T follicular helper cell (primary cell): ENCODE results near the gene SMCHD1.
"Not testable (repeated sequence)": the region's sequence is repeated elsewhere in the genome, so short reads cannot be mapped to it uniquely, and the experiment has no call there.

ENCODE experiments used
- DNase-seq: peaks from one replicate; pipeline ENCODE4 v3.0.0-alpha.2; 2020; ENCODE audit warnings: low read depth

SMCHD1 gene

DNA sequence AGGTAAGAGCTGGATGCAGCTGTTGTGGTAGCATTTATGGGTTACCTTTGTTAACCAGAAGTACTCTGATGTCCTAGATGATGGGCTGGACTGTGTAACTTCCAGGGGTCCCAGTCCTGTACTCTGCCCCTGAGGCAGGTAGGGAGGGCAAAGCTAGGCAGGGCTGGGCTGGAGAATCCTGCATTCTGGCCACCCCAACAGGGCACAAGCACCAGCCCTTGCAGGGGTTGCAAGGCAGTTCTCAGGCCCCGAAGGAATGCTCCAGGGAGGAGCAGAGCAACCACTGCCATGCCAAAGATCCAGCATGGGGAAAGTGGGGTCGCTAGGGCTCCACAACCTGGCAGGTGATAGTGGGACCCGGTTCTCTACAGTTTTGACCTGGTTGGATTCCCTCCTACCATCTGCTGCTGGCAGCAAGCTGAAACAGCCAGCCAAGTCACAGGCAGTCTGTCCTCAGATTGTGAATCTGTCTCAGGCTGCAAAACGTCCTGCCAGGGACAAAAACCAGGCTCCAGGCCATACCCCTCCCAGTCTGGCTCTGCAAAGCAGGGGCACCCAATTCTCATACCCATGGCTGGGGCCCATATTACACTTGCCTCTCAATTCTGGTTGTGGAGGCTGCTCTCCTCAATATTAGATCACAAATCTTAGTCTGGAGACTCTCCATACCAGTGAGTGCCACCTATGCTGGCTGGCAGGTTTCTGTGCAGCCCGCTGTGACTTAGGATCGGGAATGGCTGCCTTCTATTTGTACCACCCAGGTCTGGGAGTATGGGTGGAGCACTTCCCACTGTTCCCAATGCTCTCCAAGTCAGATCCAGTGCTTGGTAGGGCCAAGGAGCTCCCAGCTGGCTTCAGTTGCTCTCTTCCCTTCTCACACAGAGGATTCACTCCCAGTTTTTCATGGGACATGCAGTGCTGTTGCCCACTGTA is 61.1 kb downstream of the SMCHD1 start:
- no peak for DNase-seq

DNA sequence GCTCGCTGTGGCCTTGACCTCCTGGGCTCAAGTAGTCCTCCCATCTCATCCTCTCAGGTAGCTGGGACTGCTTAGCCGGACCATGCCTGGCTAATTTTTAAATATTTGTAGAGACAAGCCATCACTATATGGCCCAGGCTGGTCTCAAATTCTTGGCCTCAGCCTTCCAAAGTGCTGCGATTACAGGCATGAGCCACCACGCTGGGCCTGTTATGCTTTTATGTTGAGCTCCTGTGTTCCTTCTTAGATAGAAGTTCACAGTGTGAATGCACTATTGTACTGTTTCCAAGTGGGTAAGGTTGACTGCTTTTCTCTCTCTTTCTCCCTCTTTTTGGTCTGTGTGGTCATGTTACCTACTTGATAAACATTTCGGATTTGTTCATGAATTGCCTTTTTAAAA is 61.9 kb downstream of the SMCHD1 start:
- DNase-seq = no peak

DNA sequence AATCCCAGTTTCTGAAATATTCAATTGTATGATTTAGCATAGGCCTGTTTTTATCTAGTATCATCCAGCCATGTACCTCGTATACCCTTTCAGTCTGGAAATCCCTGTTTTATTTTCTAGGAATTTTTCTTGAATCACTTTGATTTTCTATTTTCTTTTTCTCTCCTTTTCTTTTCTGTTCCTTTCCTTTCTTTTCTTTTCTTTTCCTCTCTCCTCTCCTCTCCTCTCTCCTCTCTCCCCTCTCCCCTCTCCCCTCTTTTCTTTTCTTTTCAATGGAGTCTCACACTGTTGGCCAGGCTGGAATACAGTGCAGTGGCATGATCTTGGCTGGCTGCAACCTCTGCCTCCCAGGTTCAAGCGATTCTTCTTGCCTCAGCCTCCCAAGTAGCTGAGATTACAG is 63.5 kb downstream of the SMCHD1 start:
- no peak for DNase-seq

DNA sequence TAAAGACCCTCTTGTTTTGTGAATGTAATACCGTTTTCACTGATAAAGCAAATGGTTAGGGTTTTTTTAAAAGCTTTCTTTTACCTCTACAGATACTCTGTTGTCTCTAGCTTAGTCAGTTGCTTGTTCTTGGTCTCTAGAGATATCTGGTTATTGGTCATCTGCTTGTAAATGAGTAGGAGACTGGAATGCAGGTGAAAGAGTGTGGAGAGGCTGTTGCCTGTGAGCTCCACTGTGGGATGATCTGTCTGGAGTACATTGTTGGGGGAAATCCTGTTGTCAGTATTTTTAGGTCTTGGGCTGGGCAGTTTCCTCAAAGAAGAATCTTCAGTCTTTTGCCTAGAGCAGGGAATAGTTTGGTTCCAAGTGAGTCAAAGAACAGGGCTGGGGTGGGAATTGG is 67.7 kb downstream of the SMCHD1 start:
- no peak for DNase-seq

DNA sequence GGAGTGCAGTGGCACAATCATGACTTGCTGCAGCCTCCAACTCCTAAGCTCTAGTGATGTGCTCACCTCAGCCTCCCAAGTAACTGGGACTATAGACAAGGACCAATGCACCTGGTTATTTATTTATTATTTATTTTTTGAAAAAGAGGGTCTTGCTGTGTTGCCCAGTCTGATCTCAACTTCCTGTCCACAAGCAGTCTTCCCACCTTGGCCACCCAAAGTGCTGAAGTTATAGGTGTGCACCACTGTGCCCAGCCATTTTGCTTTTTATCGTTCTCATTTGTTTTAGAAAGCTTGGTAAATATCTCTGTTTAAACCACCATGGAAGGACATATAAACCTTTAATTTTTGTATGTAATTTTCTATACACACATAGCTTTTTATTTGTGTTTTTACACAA is 74.2 kb downstream of the SMCHD1 start:
- DNase-seq = no peak

DNA sequence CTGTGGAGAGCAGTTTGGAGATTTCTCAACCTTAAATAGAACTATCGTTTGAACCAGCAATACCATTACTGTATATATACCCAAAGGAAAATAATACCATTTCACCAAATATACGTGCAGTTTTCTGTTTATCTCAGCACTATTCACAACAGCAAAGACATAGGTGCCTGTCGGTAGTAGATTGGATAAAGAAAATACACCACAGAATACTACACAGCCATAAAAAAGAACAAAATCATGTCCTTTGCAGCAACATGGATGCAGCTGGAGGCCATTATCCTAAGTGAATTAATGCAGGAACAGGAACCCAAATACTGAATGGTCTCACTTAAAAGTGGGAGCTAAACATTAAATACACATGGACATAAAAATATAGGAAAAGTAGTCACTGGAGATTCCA is 81.3 kb downstream of the SMCHD1 start:
- no peak for DNase-seq

DNA sequence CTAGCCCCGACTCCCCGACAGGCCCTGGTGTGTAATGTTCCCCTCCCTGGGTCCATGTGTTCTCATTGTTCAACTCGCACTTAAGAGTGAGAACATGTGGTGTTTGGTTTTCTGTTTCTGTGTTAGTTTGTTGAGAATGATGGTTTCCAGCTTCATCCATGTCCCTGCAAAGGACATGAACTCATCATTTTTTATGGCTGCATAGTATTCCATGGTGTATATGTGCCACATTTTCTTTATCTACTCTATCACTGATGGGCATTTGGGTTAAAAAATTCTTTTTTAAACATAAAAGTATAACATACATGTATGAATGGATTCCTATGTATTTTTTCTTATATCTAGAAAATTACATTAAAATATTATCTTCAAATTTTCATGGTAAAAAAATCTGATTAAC is 84.6 kb downstream of the SMCHD1 start:
- DNase-seq = not testable (repeated sequence)

DNA sequence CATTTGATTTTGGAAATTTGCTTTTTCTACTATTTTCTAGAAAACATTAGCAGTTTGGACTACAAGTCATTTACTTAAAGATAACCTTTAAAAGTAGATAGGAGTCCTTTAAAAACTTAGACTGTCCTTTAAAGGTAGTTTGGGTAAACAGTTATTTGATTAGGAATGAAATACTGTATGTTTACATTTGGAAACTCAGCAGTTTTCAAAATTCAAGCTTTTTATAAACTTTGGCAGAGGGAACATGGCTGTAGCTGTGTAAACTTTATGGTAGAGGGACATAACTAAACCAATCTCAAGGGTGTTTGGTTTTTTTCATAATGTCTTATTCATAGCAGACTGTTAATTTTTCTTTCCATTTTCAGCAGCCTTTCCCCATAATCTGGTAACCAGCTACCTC is 90.7 kb downstream of the SMCHD1 start:
- DNase-seq = no peak

DNA sequence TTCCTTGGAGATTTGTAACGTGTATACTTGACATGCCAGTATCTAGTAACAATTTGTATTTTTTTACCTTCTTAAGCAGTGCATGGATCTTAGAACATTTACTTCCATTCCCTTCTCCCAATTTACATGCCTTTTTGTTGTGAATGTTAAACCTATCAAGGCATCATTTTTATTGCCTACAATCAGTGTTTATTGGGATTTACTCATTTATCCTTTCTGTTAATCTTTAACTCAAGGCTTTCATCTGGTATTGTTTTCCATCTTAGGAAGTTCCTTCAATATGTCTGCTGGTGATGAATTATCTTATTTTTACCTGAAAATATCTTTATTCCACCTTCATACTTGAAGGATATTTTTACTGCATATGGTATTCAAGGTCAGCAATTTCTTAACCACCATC is 102.8 kb downstream of the SMCHD1 start:
- no peak for DNase-seq

DNA sequence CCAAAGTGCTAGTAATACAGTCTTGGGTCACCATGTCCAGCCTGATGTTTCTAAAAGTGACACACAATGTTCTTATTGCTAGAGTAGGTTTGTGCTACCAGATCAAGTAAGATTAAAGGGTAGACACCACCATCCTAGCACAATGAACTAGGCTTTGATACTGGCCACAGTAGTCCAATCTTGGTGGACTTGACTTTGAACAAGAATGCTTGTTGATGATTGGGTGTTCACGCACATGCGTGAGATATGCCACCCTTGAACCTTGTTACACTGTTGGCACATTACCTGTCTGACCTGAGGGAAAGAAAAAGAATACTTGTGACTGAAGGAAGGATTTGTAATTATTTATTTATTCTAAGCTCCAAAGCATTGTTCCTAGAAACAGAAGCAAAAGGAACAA is 119.1 kb downstream of the SMCHD1 start:
- DNase-seq = no peak

DNA sequence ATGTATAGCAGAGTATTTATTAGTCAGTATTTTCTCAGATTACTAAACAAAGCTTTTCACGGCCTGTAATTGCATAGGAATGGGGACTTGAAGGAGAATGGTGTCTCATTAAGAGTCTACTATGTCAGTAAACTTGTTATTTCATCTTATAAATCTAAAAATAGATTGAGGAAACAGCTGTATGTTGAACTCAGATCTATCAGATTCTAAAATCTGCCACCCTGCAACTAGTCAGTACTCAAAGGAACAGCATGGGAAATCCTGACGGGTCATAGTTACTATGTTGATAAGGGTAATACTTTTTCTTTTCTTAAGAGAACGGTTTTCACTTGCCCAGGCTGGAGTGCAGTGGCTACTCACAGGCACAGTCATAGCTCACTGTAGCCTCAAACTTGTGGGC is 121.1 kb downstream of the SMCHD1 start:
- no peak for DNase-seq

DNA sequence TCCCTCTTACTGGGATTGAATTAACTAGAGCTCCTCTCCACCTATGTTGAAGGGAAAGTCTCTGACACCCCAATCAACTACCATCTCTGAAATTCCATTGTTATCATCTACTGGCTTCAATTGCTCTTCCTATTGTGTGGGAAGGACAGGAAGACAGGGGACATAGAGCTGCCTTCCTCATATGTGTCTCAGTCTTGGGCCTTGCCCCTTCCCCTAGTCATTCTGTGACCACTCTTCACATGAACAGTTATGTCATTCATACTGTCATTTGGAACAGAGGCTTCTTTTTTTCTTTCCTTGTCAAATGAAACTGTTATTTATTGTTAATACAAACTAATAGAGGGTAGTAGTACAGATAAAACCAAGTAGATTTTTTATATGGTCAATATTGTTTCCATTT is 121.7 kb downstream of the SMCHD1 start:
- no peak for DNase-seq

DNA sequence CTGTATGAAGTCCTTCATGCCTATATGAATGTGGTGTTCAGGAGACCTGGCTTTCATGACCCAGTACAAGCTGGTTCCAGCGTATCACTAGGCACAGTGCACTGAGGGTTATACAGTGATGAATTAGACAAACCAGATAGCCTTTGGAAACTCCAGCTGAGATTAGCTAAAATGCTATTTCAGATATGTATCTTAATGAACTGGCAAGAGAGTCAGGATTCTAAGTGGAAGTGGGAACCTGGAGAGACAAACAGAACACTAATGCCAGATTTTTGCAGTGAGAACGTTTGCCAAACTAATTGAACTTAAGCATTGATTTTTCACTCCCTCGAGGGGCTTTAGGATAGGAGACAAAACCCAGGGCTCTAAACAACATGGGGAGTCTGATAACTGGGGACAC is 125.2 kb downstream of the SMCHD1 start:
- DNase-seq = no peak

DNA sequence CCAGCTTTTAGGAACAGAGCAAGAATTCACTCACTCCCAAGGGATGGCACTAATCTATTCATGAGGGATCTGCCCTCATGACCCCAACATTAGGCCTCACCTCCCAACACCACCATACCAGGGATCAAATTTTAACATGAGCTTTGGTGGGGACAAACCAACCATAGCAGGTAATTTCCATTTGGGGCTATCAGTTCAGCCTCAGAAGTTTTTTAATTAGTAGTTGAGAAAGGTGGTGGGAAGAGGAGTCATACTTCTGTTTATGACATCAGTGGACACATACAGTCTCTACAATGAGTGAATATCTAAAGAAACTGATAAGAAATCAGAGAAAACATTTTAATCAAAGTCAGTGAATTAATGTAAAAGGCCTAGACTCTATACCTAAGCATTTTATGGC is 131.7 kb downstream of the SMCHD1 start:
- DNase-seq = no peak

DNA sequence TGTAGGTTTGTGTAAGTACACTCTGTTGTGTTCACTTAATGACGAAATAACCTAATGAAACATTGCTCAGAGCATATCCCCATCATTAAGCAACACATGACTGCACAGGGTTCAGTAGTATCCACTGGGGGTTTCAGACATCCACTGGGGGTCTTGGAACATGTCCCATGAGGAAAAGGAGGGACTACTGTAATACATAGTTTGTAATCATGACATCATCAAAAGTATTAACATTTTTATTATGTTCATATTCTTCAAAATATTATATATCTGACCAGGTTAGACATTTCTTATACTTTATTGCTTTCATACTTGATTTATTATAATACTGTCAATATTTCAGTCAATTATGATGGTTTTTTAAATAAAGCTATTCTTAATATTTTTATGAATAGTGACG is 136.9 kb downstream of the SMCHD1 start:
- no peak for DNase-seq

DNA sequence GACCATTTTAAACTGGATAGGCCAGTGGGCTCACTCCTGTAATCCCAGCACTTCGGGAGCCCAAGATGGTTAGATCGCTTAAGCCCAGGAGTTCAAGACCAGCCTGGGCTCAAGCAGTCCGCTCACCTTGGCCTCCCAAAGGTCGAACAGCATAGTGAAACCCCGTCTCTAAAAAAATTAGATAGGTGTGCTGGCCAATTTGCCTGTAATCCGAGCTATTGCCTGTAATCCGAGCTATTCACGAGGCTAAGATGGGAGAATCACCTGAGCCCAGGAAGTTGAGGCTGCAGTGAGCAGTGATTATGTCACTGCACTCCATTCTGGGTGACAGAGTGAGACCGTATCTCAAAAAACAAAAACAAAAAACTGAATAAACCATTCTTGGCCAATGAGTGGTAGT is 138.6 kb downstream of the SMCHD1 start:
- DNase-seq = no peak

DNA sequence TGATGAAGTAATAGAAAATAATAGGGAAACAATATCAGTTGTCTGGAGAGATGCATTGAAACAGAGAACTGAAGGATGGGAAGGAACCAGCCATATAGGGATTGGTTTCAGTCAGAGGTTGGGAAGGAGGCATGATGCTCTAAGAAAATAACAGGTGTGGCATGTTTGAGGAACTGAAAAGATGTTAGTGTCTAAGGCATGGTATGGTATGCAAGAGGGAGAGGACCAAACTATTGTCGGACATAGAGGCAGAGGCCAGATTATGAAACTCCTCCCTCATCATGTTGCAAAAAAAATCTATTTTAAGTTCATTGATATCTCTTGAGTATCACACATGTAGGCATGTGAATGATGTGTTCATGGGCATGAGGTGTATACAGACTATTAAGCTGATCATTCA is 142.4 kb downstream of the SMCHD1 start:
- DNase-seq = no peak

DNA sequence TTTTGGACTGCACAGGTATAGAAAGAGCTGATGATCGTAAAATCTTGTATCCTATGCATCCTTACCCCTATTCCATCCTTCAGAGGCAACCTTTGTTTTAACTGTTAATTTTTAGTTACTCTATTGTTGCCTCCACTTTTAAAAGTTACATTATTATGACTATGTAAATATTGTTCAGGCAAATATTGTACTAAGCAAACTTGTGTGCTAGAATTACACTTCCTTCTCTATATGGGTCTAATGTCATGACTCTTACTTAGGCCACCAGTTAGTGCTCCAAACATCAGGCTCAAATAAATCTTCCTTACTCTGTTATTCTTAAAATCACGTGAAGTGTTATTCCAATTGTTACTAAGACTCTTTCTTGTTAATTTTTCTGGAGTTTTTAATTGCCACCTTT is 143.8 kb downstream of the SMCHD1 start:
- no peak for DNase-seq

DNA sequence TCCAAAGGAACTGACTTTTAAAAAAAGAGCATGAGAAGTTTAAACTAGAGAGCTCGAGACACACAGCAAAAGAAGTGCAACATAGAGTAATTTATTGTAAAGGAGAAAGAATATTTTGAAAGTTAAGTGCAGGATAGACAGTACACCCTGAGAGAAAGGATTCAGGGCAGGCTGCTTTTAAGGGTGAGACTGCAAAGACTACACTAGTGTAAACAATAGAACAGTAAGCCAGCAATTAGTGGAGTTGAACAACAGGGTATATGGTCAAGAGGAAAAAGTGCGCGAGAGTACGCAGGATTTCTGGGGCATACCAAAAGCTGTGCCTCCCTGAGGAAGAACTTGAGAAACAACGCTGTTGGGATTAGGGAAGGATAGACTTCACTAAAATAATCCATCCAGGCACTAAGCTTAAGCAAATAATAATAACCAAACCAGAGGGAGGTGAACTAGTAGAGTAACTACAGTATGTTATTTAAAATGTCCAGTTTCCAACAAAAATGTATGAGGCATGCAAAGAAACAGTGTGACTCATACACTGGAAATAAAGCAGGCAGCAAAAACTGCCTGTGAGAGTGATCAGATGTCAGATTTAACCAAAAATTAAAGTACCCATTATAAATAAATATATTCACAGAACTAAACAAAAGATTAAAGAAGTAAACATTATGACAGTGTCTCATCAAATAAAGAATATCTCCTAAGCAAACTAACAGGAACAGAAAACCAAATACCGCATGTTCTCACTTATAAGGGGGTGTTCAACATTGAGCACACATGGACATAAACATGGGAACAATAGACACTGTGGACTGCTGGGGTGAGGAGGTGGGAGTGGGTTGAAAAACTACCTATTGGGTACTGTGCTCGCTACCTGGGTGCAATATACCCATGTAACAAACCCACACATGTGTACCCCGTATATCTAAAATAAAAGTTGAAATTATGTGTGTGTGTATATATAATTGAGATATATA is 150.7 kb downstream of the SMCHD1 start:
- DNase-seq = no peak

DNA sequence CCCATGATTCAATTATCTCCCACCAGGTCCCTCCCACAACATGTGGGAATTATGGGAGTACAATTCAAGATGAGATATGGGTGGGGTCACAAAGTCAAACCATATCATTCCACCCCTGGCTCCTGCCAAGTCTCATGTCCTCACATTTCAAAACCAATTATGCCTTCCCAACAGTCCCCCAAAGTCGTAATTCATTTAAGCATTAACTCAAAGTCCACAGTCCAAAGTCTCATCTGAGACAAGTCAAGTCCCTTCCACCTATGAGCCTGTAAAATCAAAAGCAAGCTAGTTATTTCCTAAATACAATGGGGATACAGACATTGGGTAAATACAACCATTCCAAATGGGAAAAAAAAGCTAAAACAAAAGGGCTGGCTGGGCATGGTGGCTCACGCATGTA is 153.1 kb downstream of the SMCHD1 start:
- not testable (repeated sequence) for DNase-seq

DNA sequence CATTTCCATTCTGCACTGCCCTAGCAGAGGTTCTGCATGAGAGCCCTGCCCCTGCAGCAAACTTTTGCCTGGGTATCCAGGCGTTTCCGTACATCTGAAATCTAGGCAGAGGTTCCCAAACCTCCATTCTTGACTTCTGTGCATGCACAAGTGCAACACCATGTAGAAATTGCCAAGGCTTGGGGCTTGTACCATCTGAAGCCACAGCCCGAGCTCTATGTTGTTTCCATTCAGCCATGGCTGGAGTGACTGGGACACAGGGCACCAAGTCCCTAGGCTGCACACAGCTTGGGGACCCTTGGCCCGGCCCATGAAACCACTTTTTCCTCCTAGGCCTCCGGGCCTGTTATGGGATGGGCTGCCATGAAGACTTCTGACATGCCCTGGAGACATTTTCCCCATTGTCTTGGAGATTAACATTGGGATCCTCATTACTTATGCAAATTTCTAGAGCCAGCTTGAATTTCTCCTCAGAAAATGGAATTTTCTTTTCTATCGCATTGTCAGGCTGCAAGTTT is 154.2 kb downstream of the SMCHD1 start:
- not testable (repeated sequence) for DNase-seq

DNA sequence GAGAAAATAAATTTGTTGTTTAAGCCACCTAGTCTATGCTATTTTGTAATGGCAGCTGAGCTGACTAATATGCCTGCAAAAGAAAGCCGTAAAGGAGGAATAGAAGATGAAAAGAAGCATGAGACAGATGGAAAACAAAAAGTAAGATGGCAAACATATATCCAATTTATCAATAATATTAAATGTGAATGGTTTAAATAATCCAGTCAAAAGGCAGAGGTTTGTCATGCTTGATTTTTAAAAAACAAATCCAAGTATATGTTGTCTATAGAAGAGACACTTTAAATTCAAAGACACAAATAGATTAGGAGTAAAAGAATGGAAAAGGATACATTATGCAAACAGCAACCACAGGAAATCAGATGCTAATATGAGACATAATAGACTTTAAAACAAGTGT is 155.9 kb downstream of the SMCHD1 start:
- DNase-seq = no peak

DNA sequence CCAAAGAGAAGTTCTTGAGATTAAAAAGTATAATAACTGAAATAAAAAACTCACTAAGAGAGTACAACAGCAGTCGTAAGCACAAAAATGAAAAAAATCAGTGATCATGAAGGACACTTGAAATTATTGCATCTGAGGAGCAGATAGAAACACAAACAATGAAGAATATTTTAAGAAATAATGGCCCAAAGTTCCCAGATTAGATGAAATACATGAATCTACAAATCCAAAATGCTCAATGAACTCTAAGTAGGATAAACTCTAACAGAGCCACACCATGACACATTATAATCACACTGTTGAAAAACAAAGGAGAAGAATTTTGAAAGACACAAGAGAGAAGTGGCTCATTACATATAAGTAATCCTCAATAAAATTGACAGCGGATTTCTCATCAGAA is 159.4 kb downstream of the SMCHD1 start:
- DNase-seq = no peak
